ENCODE data around the gene C4A. TPM values are rescaled to one million over a fixed set of nuclear protein-coding genes. Genes with fewer than 3 reads are reported as not detected.

Gene C4A
- 39.7 and 65.0 TPM in 2 replicates for total RNA-seq

GRCh38 chr6:31981744-31982143 lies at the start of gene C4A:
TSS of gene C4A (plus strand) at chr6:31982057. CDS start at chr6:31982108, 51 bp downstream.

GRCh38 chr6:31945507-31946369 lies 36.1 kb upstream of the C4A start, which contains the start of gene CFB:
TSS of gene CFB (plus strand) at chr6:31946095. CDS start at chr6:31946222, 127 bp downstream.

GRCh38 chr6:31958741-31959739 lies 22.8 kb upstream of the C4A start, which contains the start of the genes NELFE and SKIC2:
TSS of gene NELFE (minus strand) at chr6:31958971. CDS start at chr6:31958446, 525 bp downstream.
TSS of gene SKIC2 (plus strand) at chr6:31959175. CDS start at chr6:31959193, 18 bp downstream.

GRCh38 chr6:31971993-31972708 lies 9.7 kb upstream of the C4A start, which contains the start of gene DXO:
TSS of gene DXO (minus strand) at chr6:31972138. CDS start at chr6:31971675, 463 bp downstream.

GRCh38 chr6:32014547-32014946 lies 32.7 kb downstream of the C4A start, which contains the start of gene C4B:
TSS of gene C4B (plus strand) at chr6:32014795. CDS start at chr6:32014846, 51 bp downstream.

GRCh38 chr6:32037598-32038524 lies 56.0 kb downstream of the C4A start, which contains the start of gene CYP21A2:
TSS of gene CYP21A2 (plus strand) at chr6:32038415. CDS start at chr6:32038423, 8 bp downstream.

Other genes starting within 250 kb of the C4A start
- 293 and 305 TPM in 2 replicates for gene CLIC1, start 245.5 kb upstream of the C4A start, total RNA-seq
- gene MSH5, start 242.1 kb upstream of the C4A start, total RNA-seq: 1.6 and 4.2 TPM in 2 replicates
- gene SAPCD1, start 219.4 kb upstream of the C4A start, total RNA-seq: 0.44 and 0.50 TPM in 2 replicates
- 0.10 and 0.12 TPM in 2 replicates for gene VWA7, start 204.7 kb upstream of the C4A start, total RNA-seq
- 54.7 and 63.3 TPM in 2 replicates for gene VARS1, start 186.3 kb upstream of the C4A start, total RNA-seq
- gene LSM2, start 175.1 kb upstream of the C4A start, total RNA-seq: 36.0 and 38.2 TPM in 2 replicates
- gene HSPA1L, start 166.8 kb upstream of the C4A start, total RNA-seq: 0.62 and 1.7 TPM in 2 replicates
- gene HSPA1A, start 166.5 kb upstream of the C4A start, total RNA-seq: 93.9 and 97.6 TPM in 2 replicates
- gene HSPA1B, start 154.3 kb upstream of the C4A start, total RNA-seq: 101 and 110 TPM in 2 replicates
- gene NEU1, start 119.2 kb upstream of the C4A start, total RNA-seq: 36.7 and 43.2 TPM in 2 replicates
- gene SLC44A4, start 103.1 kb upstream of the C4A start, total RNA-seq: not detected in 2 replicates
- 29.5 and 47.8 TPM in 2 replicates for gene EHMT2, start 84.4 kb upstream of the C4A start, total RNA-seq
- gene ZBTB12, start 80.0 kb upstream of the C4A start, total RNA-seq: 2.1 and 2.5 TPM in 2 replicates
- gene C2, start 54.3 kb upstream of the C4A start, total RNA-seq: 10.4 and 16.9 TPM in 2 replicates
- gene CFB, start 36.0 kb upstream of the C4A start, total RNA-seq: 47.7 and 56.5 TPM in 2 replicates
- 55.8 and 57.5 TPM in 2 replicates for gene NELFE, start 23.1 kb upstream of the C4A start, total RNA-seq
- 24.6 and 28.9 TPM in 2 replicates for gene SKIC2, start 22.9 kb upstream of the C4A start, total RNA-seq
- gene DXO, start 9.9 kb upstream of the C4A start, total RNA-seq: 11.5 and 15.8 TPM in 2 replicates
- 25.2 and 46.6 TPM in 2 replicates for gene C4B, start 32.7 kb downstream of the C4A start, total RNA-seq
- gene CYP21A2, start 56.4 kb downstream of the C4A start, total RNA-seq: 0.15 TPM in 1 of 2 replicates, not detected in the other
- gene TNXB, start 127.3 kb downstream of the C4A start, total RNA-seq: 35.8 and 38.3 TPM in 2 replicates
- gene ATF6B, start 146.2 kb downstream of the C4A start, total RNA-seq: 31.5 and 31.7 TPM in 2 replicates
- 4.3 and 4.7 TPM in 2 replicates for gene FKBPL, start 148.2 kb downstream of the C4A start, total RNA-seq
- gene PRRT1, start 169.9 kb downstream of the C4A start, total RNA-seq: 1.1 and 1.8 TPM in 2 replicates
- gene PPT2, start 172.1 kb downstream of the C4A start, total RNA-seq: 9.5 and 18.3 TPM in 2 replicates
- gene EGFL8, start 182.5 kb downstream of the C4A start, total RNA-seq: 0.12 and 0.29 TPM in 2 replicates
- 43.9 and 51.3 TPM in 2 replicates for gene AGPAT1, start 194.0 kb downstream of the C4A start, total RNA-seq
- gene RNF5, start 196.3 kb downstream of the C4A start, total RNA-seq: 27.9 and 29.6 TPM in 2 replicates
- 0.50 and 1.4 TPM in 2 replicates for gene AGER, start 202.2 kb downstream of the C4A start, total RNA-seq
- 32.2 and 34.1 TPM in 2 replicates for gene PBX2, start 208.1 kb downstream of the C4A start, total RNA-seq
- 1.6 and 1.9 TPM in 2 replicates for gene GPSM3, start 210.6 kb downstream of the C4A start, total RNA-seq
- 3.9 and 5.3 TPM in 2 replicates for gene NOTCH4, start 242.0 kb downstream of the C4A start, total RNA-seq